Neural cell (in vitro differentiated cells): ENCODE results near the gene SNX20.

Experiments used
- EP300 ChIP-seq: fragments of 450-650 bp; conservative IDR thresholded peaks from 2 replicates; pipeline ENCODE4 v1.6.1; 2014; ENCODE audit warnings: antibody characterized with exemption, mild to moderate bottlenecking, moderate library complexity; ENCODE audit not compliant: poor library complexity, severe bottlenecking
- EZH2 ChIP-seq: fragments of 200-600, 300-800 bp; shearing (Covaris generic), sonication (generic); IDR thresholded peaks from 2 replicates; pipeline ENCODE4 v1.6.1; 2014; ENCODE audit warnings: antibody characterized with exemption, low read length, borderline replicate concordance, mild to moderate bottlenecking; ENCODE audit not compliant: insufficient read depth, poor library complexity, severe bottlenecking
- POLR2AphosphoS5 ChIP-seq: IDR thresholded peaks from 2 replicates; pipeline ENCODE4 v1.6.1; 2012
- TAF1 ChIP-seq: IDR thresholded peaks from 2 replicates; pipeline ENCODE4 v1.6.1; 2012; ENCODE audit warnings: low read depth
- TF ChIP-seq, protein P1 (sequence below): fragments of 450-650 bp; IDR thresholded peaks from 2 replicates; pipeline ENCODE4 v1.5.1; 2014; ENCODE audit warnings: antibody characterized with exemption, mild to moderate bottlenecking, moderate library complexity; ENCODE audit not compliant: poor library complexity, severe bottlenecking

DNA sequence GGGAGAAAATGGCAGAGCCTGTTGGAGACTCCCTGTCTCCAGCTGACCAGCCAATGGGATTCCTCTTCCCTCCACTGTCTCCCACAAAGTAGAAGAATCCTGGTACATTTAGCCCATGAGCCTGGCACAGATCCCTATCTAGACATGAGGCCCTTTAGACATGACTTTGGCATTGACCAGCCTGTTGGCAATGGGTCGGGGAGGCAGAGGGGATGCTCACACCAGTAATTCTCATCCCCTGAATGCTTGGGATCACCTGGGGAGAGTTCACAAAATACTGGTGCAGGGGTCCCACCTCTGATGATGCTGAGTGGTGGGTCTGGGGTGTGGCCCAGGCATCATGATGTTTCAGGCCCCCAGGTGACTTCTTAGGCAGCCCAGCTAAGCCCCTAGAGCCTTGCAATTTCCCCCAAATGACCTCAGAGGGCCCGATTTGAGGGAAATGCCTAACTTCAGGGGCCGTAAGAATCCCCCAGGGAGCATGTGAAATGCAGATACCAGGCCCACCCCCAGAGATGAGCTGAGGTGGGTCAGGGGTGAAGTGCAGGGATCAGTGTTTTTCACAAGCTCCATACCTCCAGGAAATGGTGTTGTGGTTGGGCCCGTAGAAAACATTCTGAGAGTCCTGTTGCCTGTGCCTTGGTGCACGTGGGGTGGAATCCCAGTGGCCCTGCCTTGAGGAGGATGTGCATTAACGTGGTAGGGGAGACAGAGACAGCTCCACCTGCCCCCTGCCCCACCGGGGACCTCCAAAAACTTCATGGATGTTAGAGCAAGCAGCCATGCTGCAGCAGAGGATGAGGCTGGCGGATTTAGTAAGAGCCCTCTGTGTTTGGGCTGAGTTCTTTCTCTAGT is 42.1 kb downstream of the SNX20 start:
- TF ChIP-seq POLR2AphosphoS5 (no peak), TAF1 (no peak), EZH2 (no peak), EP300 (no peak)
- TF ChIP-seq, protein P1, sequence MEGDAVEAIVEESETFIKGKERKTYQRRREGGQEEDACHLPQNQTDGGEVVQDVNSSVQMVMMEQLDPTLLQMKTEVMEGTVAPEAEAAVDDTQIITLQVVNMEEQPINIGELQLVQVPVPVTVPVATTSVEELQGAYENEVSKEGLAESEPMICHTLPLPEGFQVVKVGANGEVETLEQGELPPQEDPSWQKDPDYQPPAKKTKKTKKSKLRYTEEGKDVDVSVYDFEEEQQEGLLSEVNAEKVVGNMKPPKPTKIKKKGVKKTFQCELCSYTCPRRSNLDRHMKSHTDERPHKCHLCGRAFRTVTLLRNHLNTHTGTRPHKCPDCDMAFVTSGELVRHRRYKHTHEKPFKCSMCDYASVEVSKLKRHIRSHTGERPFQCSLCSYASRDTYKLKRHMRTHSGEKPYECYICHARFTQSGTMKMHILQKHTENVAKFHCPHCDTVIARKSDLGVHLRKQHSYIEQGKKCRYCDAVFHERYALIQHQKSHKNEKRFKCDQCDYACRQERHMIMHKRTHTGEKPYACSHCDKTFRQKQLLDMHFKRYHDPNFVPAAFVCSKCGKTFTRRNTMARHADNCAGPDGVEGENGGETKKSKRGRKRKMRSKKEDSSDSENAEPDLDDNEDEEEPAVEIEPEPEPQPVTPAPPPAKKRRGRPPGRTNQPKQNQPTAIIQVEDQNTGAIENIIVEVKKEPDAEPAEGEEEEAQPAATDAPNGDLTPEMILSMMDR = no peak
